Neural progenitor cell (in vitro differentiated cells): Measurements from ENCODE around the gene GNB5. TPM values are rescaled to one million over a fixed set of nuclear protein-coding genes. Genes with fewer than 3 reads are reported as not detected.

Experiments used
- DNase-seq: peaks from one replicate; pipeline ENCODE4 v3.0.0-alpha.2; 2016; ENCODE audit warnings: low spot score
- H2AFZ ChIP-seq: fragments of 200-600 bp; sonication (generic); replicated peaks from 2 replicates; pipeline ENCODE4 v1.6.1; 2016; ENCODE audit warnings: antibody characterized with exemption
- H3F3A ChIP-seq: fragments of 200-600 bp; sonication (generic); 2 replicates; pipeline ENCODE4 v1.6.1; 2016; ENCODE audit warnings: antibody characterized with exemption, low read depth
- H3K27ac ChIP-seq: fragments of 200-600 bp; sonication (generic); 2 replicates; pipeline ENCODE4 v1.5.1; 2016; ENCODE audit warnings: mild to moderate bottlenecking
- H3K27me3 ChIP-seq: fragments of 200-600 bp; sonication (generic); 2 replicates; pipeline ENCODE4 v1.6.1; 2016; ENCODE audit warnings: mild to moderate bottlenecking, moderate library complexity
- H3K36me3 ChIP-seq: fragments of 200-600 bp; sonication (generic); 2 replicates; pipeline ENCODE4 v1.5.1; 2016
- H3K4me1 ChIP-seq: fragments of 200-600 bp; sonication (generic); 2 replicates; pipeline ENCODE4 v1.6.1; 2016; ENCODE audit warnings: mixed run types
- H3K4me2 ChIP-seq: fragments of 200-600 bp; sonication (generic); 2 replicates; pipeline ENCODE4 v1.6.1; 2016
- H3K4me3 ChIP-seq: fragments of 200-600 bp; sonication (generic); 2 replicates; pipeline ENCODE4 v1.5.1; 2016
- H3K79me2 ChIP-seq: fragments of 200-600 bp; sonication (generic); 2 replicates; pipeline ENCODE4 v1.6.1; 2016; ENCODE audit warnings: low read depth
- H3K9ac ChIP-seq: fragments of 200-600 bp; sonication (generic); 2 replicates; pipeline ENCODE4 v1.6.1; 2016
- H3K9me3 ChIP-seq: fragments of 200-600 bp; sonication (generic); 2 replicates; pipeline ENCODE4 v1.5.1; 2016; ENCODE audit warnings: low read depth
- H4K20me1 ChIP-seq: fragments of 200-600 bp; sonication (generic); 2 replicates; pipeline ENCODE4 v1.6.1; 2016; ENCODE audit warnings: low read depth
- H3K27ac Mint-ChIP-seq: 3 replicates; pipeline ENCODE4 v1.8.0; 2021; ENCODE audit warnings: mixed read lengths
- H3K27me3 Mint-ChIP-seq: 2 replicates; pipeline ENCODE4 v1.8.0; 2022; ENCODE audit warnings: low read depth, mild to moderate bottlenecking, inconsistent platforms, moderate library complexity, mixed read lengths; ENCODE audit not compliant: insufficient read depth
- H3K36me3 Mint-ChIP-seq: 3 replicates; pipeline ENCODE4 v1.8.0; 2021; ENCODE audit warnings: mixed read lengths
- H3K4me1 Mint-ChIP-seq: 3 replicates; pipeline ENCODE4 v1.8.0; 2021; ENCODE audit warnings: mixed read lengths
- H3K4me3 Mint-ChIP-seq: 3 replicates; pipeline ENCODE4 v1.8.0; 2021; ENCODE audit warnings: mild to moderate bottlenecking, moderate library complexity, mixed read lengths
- H3K9me3 Mint-ChIP-seq: 3 replicates; pipeline ENCODE4 v1.8.0; 2020; ENCODE audit warnings: mixed read lengths
- EZH2 ChIP-seq: fragments of 200-600 bp; sonication (generic); IDR thresholded peaks from 2 replicates; pipeline ENCODE4 v1.6.1; 2017; ENCODE audit warnings: antibody characterized with exemption, mild to moderate bottlenecking, moderate library complexity
- EZH2phosphoT487 ChIP-seq: fragments of 200-600 bp; sonication (generic); IDR thresholded peaks from 2 replicates; pipeline ENCODE4 v1.6.1; 2017; ENCODE audit warnings: antibody characterized with exemption
- total RNA-seq: library from RNA; depleted of rRNA; stranded (reverse); fragments of >200 nt; gene quantifications from 2 replicates; pipeline ENCODE4 v1.2.3, GENCODE V29; 2015; ENCODE audit warnings: low replicate concordance
- TF ChIP-seq, protein P1 (sequence below): fragments of 200-600 bp; sonication (generic); IDR thresholded peaks from 2 replicates; pipeline ENCODE4 v1.5.1; 2017; ENCODE audit warnings: antibody characterized with exemption, mild to moderate bottlenecking

Gene GNB5
- total RNA-seq, 1 donor from 2014 or later = 36.0 TPM

- H3K27me3 ChIP-seq = no peaks in the 10 kb centered on the region
- no peaks in the 10 kb centered on the region for H3K36me3 ChIP-seq
- no peak overlapping the region for H3K4me2 ChIP-seq
- peaks cover 14% of the 10 kb centered on the region for H3K4me1 ChIP-seq
- Mint-ChIP-seq H3K4me3 (no peak overlapping the region), H3K9me3 (no peaks in the 10 kb centered on the region), H3K27ac (no peak overlapping the region), H3K4me1 (peaks cover 5% of the 10 kb centered on the region), H3K27me3 (peaks cover 10% of the 10 kb centered on the region), H3K36me3 (no peaks in the 10 kb centered on the region)
- H3K4me3 ChIP-seq = no peak overlapping the region
- no peaks in the 10 kb centered on the region for H3F3A ChIP-seq
- H4K20me1 ChIP-seq = no peaks in the 10 kb centered on the region
- H3K79me2 ChIP-seq = no peaks in the 10 kb centered on the region
- DNase-seq = no peak
- TF ChIP-seq EZH2 (no peak), EZH2phosphoT487 (no peak)
- TF ChIP-seq, protein P1, sequence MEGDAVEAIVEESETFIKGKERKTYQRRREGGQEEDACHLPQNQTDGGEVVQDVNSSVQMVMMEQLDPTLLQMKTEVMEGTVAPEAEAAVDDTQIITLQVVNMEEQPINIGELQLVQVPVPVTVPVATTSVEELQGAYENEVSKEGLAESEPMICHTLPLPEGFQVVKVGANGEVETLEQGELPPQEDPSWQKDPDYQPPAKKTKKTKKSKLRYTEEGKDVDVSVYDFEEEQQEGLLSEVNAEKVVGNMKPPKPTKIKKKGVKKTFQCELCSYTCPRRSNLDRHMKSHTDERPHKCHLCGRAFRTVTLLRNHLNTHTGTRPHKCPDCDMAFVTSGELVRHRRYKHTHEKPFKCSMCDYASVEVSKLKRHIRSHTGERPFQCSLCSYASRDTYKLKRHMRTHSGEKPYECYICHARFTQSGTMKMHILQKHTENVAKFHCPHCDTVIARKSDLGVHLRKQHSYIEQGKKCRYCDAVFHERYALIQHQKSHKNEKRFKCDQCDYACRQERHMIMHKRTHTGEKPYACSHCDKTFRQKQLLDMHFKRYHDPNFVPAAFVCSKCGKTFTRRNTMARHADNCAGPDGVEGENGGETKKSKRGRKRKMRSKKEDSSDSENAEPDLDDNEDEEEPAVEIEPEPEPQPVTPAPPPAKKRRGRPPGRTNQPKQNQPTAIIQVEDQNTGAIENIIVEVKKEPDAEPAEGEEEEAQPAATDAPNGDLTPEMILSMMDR = no peak
- H3K27ac ChIP-seq = no peak overlapping the region
- H3K9ac ChIP-seq = no peak overlapping the region
- H2AFZ ChIP-seq = peak overlapping the region; percentile 44
- H3K9me3 ChIP-seq = no peaks in the 10 kb centered on the region
These were observed 112.9 kb downstream of the GNB5 start for GRCh38 chr15:52078197-52078875.

GRCh38 chr15:52076889-52077781 is 114.1 kb downstream of the GNB5 start:
- peaks cover 5% of the 10 kb centered on the region for H3K4me1 Mint-ChIP-seq
- no peaks in the 10 kb centered on the region for H3K36me3 ChIP-seq
- no peak overlapping the region for H3K9ac ChIP-seq
- TF ChIP-seq, protein P1 = no peak
- no peak for TF ChIP-seq EZH2
- no peak for TF ChIP-seq EZH2phosphoT487
- H2AFZ ChIP-seq = no peak overlapping the region
- H3K27me3 ChIP-seq = no peaks in the 10 kb centered on the region
- peaks cover 10% of the 10 kb centered on the region for H3K27me3 Mint-ChIP-seq
- peaks cover 9% of the 10 kb centered on the region for H3K4me1 ChIP-seq
- no peaks in the 10 kb centered on the region for H3K79me2 ChIP-seq
- DNase-seq = no peak
- no peaks in the 10 kb centered on the region for H4K20me1 ChIP-seq
- H3K4me2 ChIP-seq = no peak overlapping the region
- H3K9me3 Mint-ChIP-seq = no peaks in the 10 kb centered on the region
- H3K4me3 Mint-ChIP-seq = no peak overlapping the region
- H3K9me3 ChIP-seq = no peaks in the 10 kb centered on the region
- H3K27ac ChIP-seq = no peak overlapping the region
- H3K27ac Mint-ChIP-seq = no peak overlapping the region
- no peaks in the 10 kb centered on the region for H3F3A ChIP-seq
- H3K36me3 Mint-ChIP-seq = no peaks in the 10 kb centered on the region
- H3K4me3 ChIP-seq = no peak overlapping the region

- H3K36me3 ChIP-seq = no peaks in the 10 kb centered on the region
- H3K4me1 ChIP-seq = no peaks in the 10 kb centered on the region
- H3K4me3 ChIP-seq = no peak overlapping the region
- TF ChIP-seq, protein P1 = no peak
- TF ChIP-seq EZH2phosphoT487 (no peak), EZH2 (no peak)
- H3K27me3 ChIP-seq = no peaks in the 10 kb centered on the region
- peak overlapping the region; percentile 52 for H3K27ac Mint-ChIP-seq
- no peak for DNase-seq
- H3K9me3 ChIP-seq = no peaks in the 10 kb centered on the region
- no peak overlapping the region for H3K4me3 Mint-ChIP-seq
- peaks cover 3% of the 10 kb centered on the region for H4K20me1 ChIP-seq
- H3K4me2 ChIP-seq = no peak overlapping the region
- H3K79me2 ChIP-seq = no peaks in the 10 kb centered on the region
- no peaks in the 10 kb centered on the region for H3K9me3 Mint-ChIP-seq
- H2AFZ ChIP-seq = no peak overlapping the region
- H3K4me1 Mint-ChIP-seq = no peaks in the 10 kb centered on the region
- peaks cover 13% of the 10 kb centered on the region for H3F3A ChIP-seq
- H3K27me3 Mint-ChIP-seq = no peaks in the 10 kb centered on the region
- no peaks in the 10 kb centered on the region for H3K36me3 Mint-ChIP-seq
- no peak overlapping the region for H3K27ac ChIP-seq
- H3K9ac ChIP-seq = no peak overlapping the region
These were observed 119.6 kb downstream of the GNB5 start for GRCh38 chr15:52071570-52071969.
